HepG2 (cell line): ENCODE data around the gene EPDR1. TPM values are rescaled to one million over a fixed set of nuclear protein-coding genes. Genes with fewer than 3 reads are reported as not detected.
A peak's percentile ranks its signal among the peaks of the same experiment; 100 is the strongest.

Source experiments
- CCAR2 ChIP-seq: fragments of 200-400 bp; formaldehyde crosslinking; optimal IDR thresholded peaks from 2 replicates; pipeline ENCODE3; 2018; ENCODE audit warnings: low read depth, mild to moderate bottlenecking, low read length, moderate library complexity
- FOSL1 ChIP-seq: sonication (generic); formaldehyde crosslinking; IDR thresholded peaks from 2 replicates; pipeline ENCODE4 v1.9.0; 2021; ENCODE audit warnings: missing genetic modification reagents, borderline replicate concordance
- FOXM1 ChIP-seq: sonication (generic); formaldehyde crosslinking; IDR thresholded peaks from 2 replicates; pipeline ENCODE4 v1.5.0; 2020; ENCODE audit warnings: missing genetic modification reagents
- KDM5A ChIP-seq: fragments of 200-600 bp; sonication (generic); IDR thresholded peaks from 2 replicates; pipeline ENCODE4 v1.7.0; 2018; ENCODE audit warnings: antibody characterized with exemption, mild to moderate bottlenecking, low read length, borderline replicate concordance
- MIER2 ChIP-seq: IDR thresholded peaks from 2 replicates; pipeline ENCODE4 v1.6.1; 2016; ENCODE audit warnings: missing biosample characterization, missing genetic modification reagents
- MXI1 ChIP-seq: IDR thresholded peaks from 3 replicates; pipeline ENCODE4 v1.6.1; 2012; ENCODE audit warnings: low read depth, low read length, inconsistent platforms, borderline replicate concordance
- NFIC ChIP-seq: IDR thresholded peaks from 2 replicates; pipeline ENCODE4 v1.6.1; 2012; ENCODE audit warnings: mild to moderate bottlenecking, low read length, inconsistent platforms
- RAD21 ChIP-seq: fragments of 450-650 bp; formaldehyde crosslinking; IDR thresholded peaks from 2 replicates; pipeline ENCODE4 v1.5.0; 2020; ENCODE audit warnings: mild to moderate bottlenecking
- SAP130 ChIP-seq: IDR thresholded peaks from 2 replicates; pipeline ENCODE4 v1.6.1; 2016; ENCODE audit warnings: low read depth
- TEAD3 ChIP-seq: optimal IDR thresholded peaks from 2 replicates; pipeline ENCODE3; 2016; ENCODE audit warnings: borderline replicate concordance
- THAP11 ChIP-seq: IDR thresholded peaks from 2 replicates; pipeline ENCODE4 v1.6.1; 2016; ENCODE audit warnings: missing biosample characterization, missing genetic modification reagents
- ZNF12 ChIP-seq: sonication (generic); formaldehyde crosslinking; IDR thresholded peaks from 2 replicates; pipeline ENCODE4 v1.5.0; 2020; ENCODE audit warnings: missing genetic modification reagents
- ZNF224 ChIP-seq: sonication (generic); formaldehyde crosslinking; IDR thresholded peaks from 2 replicates; pipeline ENCODE4 v1.5.0; 2020; ENCODE audit warnings: mild to moderate bottlenecking, missing genetic modification reagents
- ZNF674 ChIP-seq: sonication (generic); formaldehyde crosslinking; IDR thresholded peaks from 2 replicates; pipeline ENCODE4 v1.5.0; 2020; ENCODE audit warnings: low read depth, mild to moderate bottlenecking, missing genetic modification reagents
- ZNF839 ChIP-seq: sonication (generic); formaldehyde crosslinking; IDR thresholded peaks from 2 replicates; pipeline ENCODE4 v1.4.0; 2020; ENCODE audit warnings: missing genetic modification reagents, mild to moderate bottlenecking, borderline replicate concordance
- polyA plus RNA-seq, 8 experiments: library from polyadenylated mRNA; depleted of rRNA in 3 of 8; stranded (reverse) in 7 of 8; unstranded in 1 of 8; fragments of >200 nt; fragmentation: Illumina TruSeq in 4 of 8; extraction: Trizol in 4 of 8; gene quantifications; 2 replicates each; pipeline versions ENCODE4 v1.2.1 to v1.2.3, GENCODE V29; 2011 to 2016; ENCODE audit warnings: low read depth in 4 of 8, missing spikeins in 1 of 8, mixed read lengths in 1 of 8; ENCODE audit not compliant: insufficient read depth in 1 of 8
- total RNA-seq, 5 experiments: library from RNA; depleted of rRNA; stranded (reverse); fragments of >200 nt; fragmentation: Illumina TruSeq; extraction: Trizol; gene quantifications; 2 replicates each; pipeline ENCODE4 v1.2.3, GENCODE V29; 2016; ENCODE audit warnings: low read depth in 1 of 5
- TF ChIP-seq, protein P1 (sequence below): sonication (generic); formaldehyde crosslinking; IDR thresholded peaks from 2 replicates; pipeline ENCODE4 v1.5.0; 2020; ENCODE audit warnings: mild to moderate bottlenecking, missing genetic modification reagents, moderate library complexity
- TF ChIP-seq, protein P2 (sequence below): sonication (generic); formaldehyde crosslinking; IDR thresholded peaks from 2 replicates; pipeline ENCODE4 v1.4.0; 2020; ENCODE audit warnings: missing genetic modification reagents
- TF ChIP-seq, protein P3 (sequence below): sonication (generic); formaldehyde crosslinking; IDR thresholded peaks from 2 replicates; pipeline ENCODE4 v1.4.0; 2020; ENCODE audit warnings: missing genetic modification reagents, borderline replicate concordance
- TF ChIP-seq, protein P4 (sequence below): sonication (generic); formaldehyde crosslinking; IDR thresholded peaks from 2 replicates; pipeline ENCODE4 v1.5.1; 2020; ENCODE audit warnings: mild to moderate bottlenecking, missing genetic modification reagents, borderline replicate concordance
- TF ChIP-seq, protein P5 (sequence below), 2 experiments: sonication (generic) in 1 of 2; formaldehyde crosslinking in 1 of 2; IDR thresholded peaks; 2 replicates each; pipeline versions ENCODE4 v1.4.0 to v1.6.1; 2018 to 2020; ENCODE audit warnings: missing genetic modification reagents in 2 of 2, borderline replicate concordance in 1 of 2, low read depth in 1 of 2, mild to moderate bottlenecking in 1 of 2, missing biosample characterization in 1 of 2

Gene EPDR1
- total and polyA plus RNA-seq, 2 of the 13 experiments (the other 11 are each of a cell fraction or from before 2014, with no cell fraction given): 38.3 to 50.2 TPM

DNA sequence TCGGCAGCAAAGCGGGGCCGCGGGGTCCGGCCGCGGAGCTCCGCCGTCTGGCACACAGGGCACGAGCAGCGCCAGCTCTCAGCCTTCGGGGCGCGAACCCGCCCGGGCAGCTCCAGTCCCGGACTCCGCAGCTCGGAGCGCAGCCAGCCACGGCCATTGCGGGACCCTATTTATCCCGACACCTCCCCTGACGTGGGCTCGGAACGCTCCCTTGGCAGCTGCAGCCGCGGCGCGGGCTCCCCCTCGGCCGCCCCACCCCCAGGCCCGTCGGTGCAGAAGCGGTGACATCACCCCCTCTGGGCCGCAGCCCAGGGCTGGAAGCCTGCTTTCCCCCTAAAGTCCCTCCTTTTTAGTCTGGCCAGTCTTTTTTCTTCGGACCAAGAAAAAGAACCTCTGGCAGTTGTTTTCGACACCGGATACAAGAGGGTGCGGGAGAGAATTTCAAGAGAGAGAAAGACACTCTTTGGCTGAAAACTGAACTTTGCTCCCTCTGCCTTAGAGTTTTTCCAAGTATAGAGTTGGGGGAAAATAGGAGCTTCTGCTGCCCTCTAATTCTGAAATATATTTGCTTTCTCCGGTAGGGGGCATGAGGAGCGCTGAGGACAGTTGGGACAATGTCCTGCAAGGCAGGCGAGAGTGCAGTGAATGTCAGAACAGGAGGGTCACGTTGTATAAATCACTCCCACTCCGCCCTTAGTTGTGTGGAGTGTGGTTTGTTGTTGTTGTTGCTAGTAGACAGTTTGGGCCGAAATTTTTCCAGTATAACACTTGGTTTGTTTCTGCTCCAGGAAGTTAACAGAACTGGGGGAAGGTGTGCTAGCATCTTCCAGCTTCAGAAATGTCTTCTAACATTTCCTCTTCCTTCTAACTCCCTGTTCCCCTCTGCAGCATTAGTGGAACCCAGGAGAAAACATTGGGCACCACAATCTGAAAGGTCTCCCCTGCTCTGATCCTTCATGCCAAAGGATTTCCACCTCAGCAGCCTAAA lies 3.5 kb upstream of the EPDR1 start, which contains the start of gene SFRP4 (continued):
- TF ChIP-seq NFIC (peak; percentile 50; the same call in 1 of the 2 replicates), RAD21 (CRISPR knock-in tag) (peak; percentile 61; the same call in 1 of the 2 replicates), MIER2 (CRISPR knock-in tag) (no peak), KDM5A (peak; percentile 32; the same call in 1 of the 2 replicates), FOSL1 (no peak), CCAR2 (no peak), ZNF674 (CRISPR knock-in tag) (no peak), THAP11 (no peak), ZNF224 (CRISPR knock-in tag) (no peak), MXI1 (no peak), FOXM1 (CRISPR knock-in tag) (no peak), ZNF12 (CRISPR knock-in tag) (no peak), ZNF839 (CRISPR knock-in tag) (peak; percentile 30; the same call in 1 of the 2 replicates), TEAD3 (CRISPR knock-in tag) (no peak), SAP130 (CRISPR knock-in tag) (no peak; the same call in 1 of the 2 replicates)
- TF ChIP-seq, protein P1, sequence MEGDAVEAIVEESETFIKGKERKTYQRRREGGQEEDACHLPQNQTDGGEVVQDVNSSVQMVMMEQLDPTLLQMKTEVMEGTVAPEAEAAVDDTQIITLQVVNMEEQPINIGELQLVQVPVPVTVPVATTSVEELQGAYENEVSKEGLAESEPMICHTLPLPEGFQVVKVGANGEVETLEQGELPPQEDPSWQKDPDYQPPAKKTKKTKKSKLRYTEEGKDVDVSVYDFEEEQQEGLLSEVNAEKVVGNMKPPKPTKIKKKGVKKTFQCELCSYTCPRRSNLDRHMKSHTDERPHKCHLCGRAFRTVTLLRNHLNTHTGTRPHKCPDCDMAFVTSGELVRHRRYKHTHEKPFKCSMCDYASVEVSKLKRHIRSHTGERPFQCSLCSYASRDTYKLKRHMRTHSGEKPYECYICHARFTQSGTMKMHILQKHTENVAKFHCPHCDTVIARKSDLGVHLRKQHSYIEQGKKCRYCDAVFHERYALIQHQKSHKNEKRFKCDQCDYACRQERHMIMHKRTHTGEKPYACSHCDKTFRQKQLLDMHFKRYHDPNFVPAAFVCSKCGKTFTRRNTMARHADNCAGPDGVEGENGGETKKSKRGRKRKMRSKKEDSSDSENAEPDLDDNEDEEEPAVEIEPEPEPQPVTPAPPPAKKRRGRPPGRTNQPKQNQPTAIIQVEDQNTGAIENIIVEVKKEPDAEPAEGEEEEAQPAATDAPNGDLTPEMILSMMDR (CRISPR knock-in tag): peak; percentile 83
- TF ChIP-seq, protein P2, sequence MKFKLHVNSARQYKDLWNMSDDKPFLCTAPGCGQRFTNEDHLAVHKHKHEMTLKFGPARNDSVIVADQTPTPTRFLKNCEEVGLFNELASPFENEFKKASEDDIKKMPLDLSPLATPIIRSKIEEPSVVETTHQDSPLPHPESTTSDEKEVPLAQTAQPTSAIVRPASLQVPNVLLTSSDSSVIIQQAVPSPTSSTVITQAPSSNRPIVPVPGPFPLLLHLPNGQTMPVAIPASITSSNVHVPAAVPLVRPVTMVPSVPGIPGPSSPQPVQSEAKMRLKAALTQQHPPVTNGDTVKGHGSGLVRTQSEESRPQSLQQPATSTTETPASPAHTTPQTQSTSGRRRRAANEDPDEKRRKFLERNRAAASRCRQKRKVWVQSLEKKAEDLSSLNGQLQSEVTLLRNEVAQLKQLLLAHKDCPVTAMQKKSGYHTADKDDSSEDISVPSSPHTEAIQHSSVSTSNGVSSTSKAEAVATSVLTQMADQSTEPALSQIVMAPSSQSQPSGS: peak; percentile 87
- TF ChIP-seq, protein P3, sequence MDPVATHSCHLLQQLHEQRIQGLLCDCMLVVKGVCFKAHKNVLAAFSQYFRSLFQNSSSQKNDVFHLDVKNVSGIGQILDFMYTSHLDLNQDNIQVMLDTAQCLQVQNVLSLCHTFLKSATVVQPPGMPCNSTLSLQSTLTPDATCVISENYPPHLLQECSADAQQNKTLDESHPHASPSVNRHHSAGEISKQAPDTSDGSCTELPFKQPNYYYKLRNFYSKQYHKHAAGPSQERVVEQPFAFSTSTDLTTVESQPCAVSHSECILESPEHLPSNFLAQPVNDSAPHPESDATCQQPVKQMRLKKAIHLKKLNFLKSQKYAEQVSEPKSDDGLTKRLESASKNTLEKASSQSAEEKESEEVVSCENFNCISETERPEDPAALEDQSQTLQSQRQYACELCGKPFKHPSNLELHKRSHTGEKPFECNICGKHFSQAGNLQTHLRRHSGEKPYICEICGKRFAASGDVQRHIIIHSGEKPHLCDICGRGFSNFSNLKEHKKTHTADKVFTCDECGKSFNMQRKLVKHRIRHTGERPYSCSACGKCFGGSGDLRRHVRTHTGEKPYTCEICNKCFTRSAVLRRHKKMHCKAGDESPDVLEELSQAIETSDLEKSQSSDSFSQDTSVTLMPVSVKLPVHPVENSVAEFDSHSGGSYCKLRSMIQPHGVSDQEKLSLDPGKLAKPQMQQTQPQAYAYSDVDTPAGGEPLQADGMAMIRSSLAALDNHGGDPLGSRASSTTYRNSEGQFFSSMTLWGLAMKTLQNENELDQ (CRISPR knock-in tag): no peak
- TF ChIP-seq, protein P4, sequence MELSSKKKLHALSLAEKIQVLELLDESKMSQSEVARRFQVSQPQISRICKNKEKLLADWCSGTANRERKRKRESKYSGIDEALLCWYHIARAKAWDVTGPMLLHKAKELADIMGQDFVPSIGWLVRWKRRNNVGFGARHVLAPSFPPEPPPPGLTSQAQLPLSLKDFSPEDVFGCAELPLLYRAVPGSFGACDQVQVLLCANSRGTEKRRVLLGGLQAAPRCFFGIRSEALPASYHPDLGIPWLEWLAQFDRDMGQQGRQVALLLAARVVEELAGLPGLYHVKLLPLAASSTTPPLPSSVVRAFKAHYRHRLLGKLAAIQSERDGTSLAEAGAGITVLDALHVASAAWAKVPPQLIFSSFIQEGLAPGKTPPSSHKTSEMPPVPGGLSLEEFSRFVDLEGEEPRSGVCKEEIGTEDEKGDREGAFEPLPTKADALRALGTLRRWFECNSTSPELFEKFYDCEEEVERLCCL (CRISPR knock-in tag): no peak
- TF ChIP-seq, protein P5, sequence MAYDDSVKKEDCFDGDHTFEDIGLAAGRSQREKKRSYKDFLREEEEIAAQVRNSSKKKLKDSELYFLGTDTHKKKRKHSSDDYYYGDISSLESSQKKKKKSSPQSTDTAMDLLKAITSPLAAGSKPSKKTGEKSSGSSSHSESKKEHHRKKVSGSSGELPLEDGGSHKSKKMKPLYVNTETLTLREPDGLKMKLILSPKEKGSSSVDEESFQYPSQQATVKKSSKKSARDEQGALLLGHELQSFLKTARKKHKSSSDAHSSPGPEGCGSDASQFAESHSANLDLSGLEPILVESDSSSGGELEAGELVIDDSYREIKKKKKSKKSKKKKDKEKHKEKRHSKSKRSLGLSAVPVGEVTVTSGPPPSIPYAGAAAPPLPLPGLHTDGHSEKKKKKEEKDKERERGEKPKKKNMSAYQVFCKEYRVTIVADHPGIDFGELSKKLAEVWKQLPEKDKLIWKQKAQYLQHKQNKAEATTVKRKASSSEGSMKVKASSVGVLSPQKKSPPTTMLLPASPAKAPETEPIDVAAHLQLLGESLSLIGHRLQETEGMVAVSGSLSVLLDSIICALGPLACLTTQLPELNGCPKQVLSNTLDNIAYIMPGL (CRISPR knock-in tag; IDR thresholded peaks at IDR 0.05; ENCODE audit: borderline replicate concordance in 1 of 2, low read depth in 1 of 2): peak; percentile 83 to 85
